ENCODE measurements around the gene MFAP4.

The MFAP4 gene

GRCh38 chr17:19345067-19345460, 41.9 kb downstream of the MFAP4 start:
- Histone ChIP-seq H3K4ac (ENCODE audit: low read depth in 1 of 2, low read length in 2 of 2) (no peak overlapping the region), H3K4me1 (ENCODE audit: control insufficient read depth, insufficient read depth, low read depth, low read length) (peaks cover 37% of the 10 kb centered on the region), H2BK120ac (ENCODE audit: low read depth, low read length) (no peak overlapping the region), H3K9ac (ENCODE audit: low read length) (no peak overlapping the region), H2BK15ac (ENCODE audit: low read depth, poor library complexity, severe bottlenecking) (no peak overlapping the region), H2AFZ (ENCODE audit: low read depth, low read length) (no peak overlapping the region), H3K27ac (ENCODE audit: low read length, poor library complexity, severe bottlenecking) (no peak overlapping the region), H3K36me3 (ENCODE audit: control insufficient read depth in 1 of 2, insufficient read depth in 2 of 2, low read depth in 1 of 2, low read length in 2 of 2) (peaks cover 0 to 24% of the 10 kb centered on the region in 2 experiments), H3K79me1 (replicated peaks; ENCODE audit: low read length, poor library complexity, severe bottlenecking) (no peaks in the 10 kb centered on the region), H4K91ac (ENCODE audit: low read length) (no peak overlapping the region), H2BK5ac (ENCODE audit: low read depth, low read length, poor library complexity, severe bottlenecking) (no peak overlapping the region), H3K23ac (ENCODE audit: low read length in 2 of 2) (no peak overlapping the region), H2BK12ac (ENCODE audit: low read length in 2 of 2) (no peak overlapping the region), H3K4me2 (ENCODE audit: low read length, poor library complexity, severe bottlenecking) (no peak overlapping the region), H3K9me3 (ENCODE audit: control insufficient read depth, low read length) (no peaks in the 10 kb centered on the region), H3K14ac (ENCODE audit: low read length in 2 of 2) (no peak overlapping the region), H4K8ac (ENCODE audit: low read length) (no peak overlapping the region), H3K27me3 (ENCODE audit: control insufficient read depth in 1 of 2, insufficient read depth in 1 of 2, low read length in 2 of 2) (no peaks in the 10 kb centered on the region), H3K4me3 (ENCODE audit: insufficient read depth in 1 of 2, low read depth in 1 of 2, low read length in 2 of 2) (no peak overlapping the region), H3K18ac (ENCODE audit: low read depth in 1 of 2, low read length in 2 of 2) (no peak overlapping the region), H2AK5ac (ENCODE audit: low read length, severe bottlenecking) (no peak overlapping the region)
- 96% methylated on average over 7 of the region's 7 CpGs for WGBS
- no peak for DNase-seq

GRCh38 chr17:19344311-19345066, 42.5 kb downstream of the MFAP4 start:
- no peaks in the 10 kb centered on the region for H3K79me1 ChIP-seq (replicated peaks; ENCODE audit: low read length, poor library complexity, severe bottlenecking)
- H4K91ac ChIP-seq (ENCODE audit: low read length) = no peak overlapping the region
- no peak overlapping the region for H2BK5ac ChIP-seq (ENCODE audit: low read depth, low read length, poor library complexity, severe bottlenecking)
- H2AFZ ChIP-seq (ENCODE audit: low read depth, low read length) = no peak overlapping the region
- H3K4me3 ChIP-seq (ENCODE audit: insufficient read depth in 1 of 2, low read depth in 1 of 2, low read length in 2 of 2) = no peak overlapping the region
- no peak overlapping the region for H3K18ac ChIP-seq (ENCODE audit: low read depth in 1 of 2, low read length in 2 of 2)
- H2BK120ac ChIP-seq (ENCODE audit: low read depth, low read length) = no peak overlapping the region
- DNase-seq = no peak
- H3K4ac ChIP-seq (ENCODE audit: low read depth in 1 of 2, low read length in 2 of 2) = no peak overlapping the region
- no peak overlapping the region for H4K8ac ChIP-seq (ENCODE audit: low read length)
- H3K36me3 ChIP-seq (ENCODE audit: control insufficient read depth in 1 of 2, insufficient read depth in 2 of 2, low read depth in 1 of 2, low read length in 2 of 2) = peaks cover 0 to 24% of the 10 kb centered on the region in 2 experiments
- H2BK12ac ChIP-seq (ENCODE audit: low read length in 2 of 2) = no peak overlapping the region
- no peak overlapping the region for H3K9ac ChIP-seq (ENCODE audit: low read length)
- WGBS = 98% methylated on average over 39 of the region's 40 CpGs
- peak overlapping the region; percentile 60 for H2BK15ac ChIP-seq (ENCODE audit: low read depth, poor library complexity, severe bottlenecking)
- H3K27ac ChIP-seq (ENCODE audit: low read length, poor library complexity, severe bottlenecking) = no peak overlapping the region
- H3K4me2 ChIP-seq (ENCODE audit: low read length, poor library complexity, severe bottlenecking) = no peak overlapping the region
- no peak overlapping the region for H2AK5ac ChIP-seq (ENCODE audit: low read length, severe bottlenecking)
- H3K27me3 ChIP-seq (ENCODE audit: control insufficient read depth in 1 of 2, insufficient read depth in 1 of 2, low read length in 2 of 2) = no peaks in the 10 kb centered on the region
- no peak overlapping the region for H3K23ac ChIP-seq (ENCODE audit: low read length in 2 of 2)
- peaks cover 38% of the 10 kb centered on the region for H3K4me1 ChIP-seq (ENCODE audit: control insufficient read depth, insufficient read depth, low read depth, low read length)
- H3K14ac ChIP-seq (ENCODE audit: low read length in 2 of 2) = no peak overlapping the region
- H3K9me3 ChIP-seq (ENCODE audit: control insufficient read depth, low read length) = no peaks in the 10 kb centered on the region

GRCh38 chr17:19343671-19344151, 43.3 kb downstream of the MFAP4 start:
- no peak overlapping the region for H2AFZ ChIP-seq (ENCODE audit: low read depth, low read length)
- H2AK5ac ChIP-seq (ENCODE audit: low read length, severe bottlenecking) = peak overlapping the region; percentile 44
- H3K4me1 ChIP-seq (ENCODE audit: control insufficient read depth, insufficient read depth, low read depth, low read length) = peaks cover 36% of the 10 kb centered on the region
- H2BK15ac ChIP-seq (ENCODE audit: low read depth, poor library complexity, severe bottlenecking) = peak overlapping the region; percentile 60
- no peaks in the 10 kb centered on the region for H3K79me1 ChIP-seq (replicated peaks; ENCODE audit: low read length, poor library complexity, severe bottlenecking)
- H3K4me3 ChIP-seq (ENCODE audit: insufficient read depth in 1 of 2, low read depth in 1 of 2, low read length in 2 of 2) = no peak overlapping the region
- no peak overlapping the region for H3K14ac ChIP-seq (ENCODE audit: low read length in 2 of 2)
- H3K9me3 ChIP-seq (ENCODE audit: control insufficient read depth, low read length) = no peaks in the 10 kb centered on the region
- no peak for DNase-seq
- 96% methylated on average over 12 of the region's 13 CpGs for WGBS
- peak overlapping the region in 1 of 2 experiments; percentile 5 for H3K18ac ChIP-seq (ENCODE audit: low read depth in 1 of 2, low read length in 2 of 2)
- H3K27me3 ChIP-seq (ENCODE audit: control insufficient read depth in 1 of 2, insufficient read depth in 1 of 2, low read length in 2 of 2) = no peaks in the 10 kb centered on the region
- no peak overlapping the region for H2BK120ac ChIP-seq (ENCODE audit: low read depth, low read length)
- no peak overlapping the region for H3K9ac ChIP-seq (ENCODE audit: low read length)
- H3K4me2 ChIP-seq (ENCODE audit: low read length, poor library complexity, severe bottlenecking) = no peak overlapping the region
- no peak overlapping the region for H3K4ac ChIP-seq (ENCODE audit: low read depth in 1 of 2, low read length in 2 of 2)
- H3K27ac ChIP-seq (ENCODE audit: low read length, poor library complexity, severe bottlenecking) = no peak overlapping the region
- H3K23ac ChIP-seq (ENCODE audit: low read length in 2 of 2) = no peak overlapping the region
- no peak overlapping the region for H2BK5ac ChIP-seq (ENCODE audit: low read depth, low read length, poor library complexity, severe bottlenecking)
- H4K8ac ChIP-seq (ENCODE audit: low read length) = no peak overlapping the region
- no peak overlapping the region for H2BK12ac ChIP-seq (ENCODE audit: low read length in 2 of 2)
- peaks cover 0 to 21% of the 10 kb centered on the region in 2 experiments for H3K36me3 ChIP-seq (ENCODE audit: control insufficient read depth in 1 of 2, insufficient read depth in 2 of 2, low read depth in 1 of 2, low read length in 2 of 2)
- peak overlapping the region; percentile 59 for H4K91ac ChIP-seq (ENCODE audit: low read length)

- H3K27ac ChIP-seq (ENCODE audit: low read length, poor library complexity, severe bottlenecking) = no peak overlapping the region
- WGBS = 97% methylated on average over 7 of the region's 7 CpGs
These were observed 43.7 kb downstream of the MFAP4 start for GRCh38 chr17:19343256-19343630.

More at GRCh38 chr17:19343256-19343630, 43.7 kb downstream of the MFAP4 start:
- Histone ChIP-seq H2BK5ac (ENCODE audit: low read depth, low read length, poor library complexity, severe bottlenecking) (no peak overlapping the region), H4K8ac (ENCODE audit: low read length) (no peak overlapping the region), H3K9ac (ENCODE audit: low read length) (no peak overlapping the region), H3K79me1 (replicated peaks; ENCODE audit: low read length, poor library complexity, severe bottlenecking) (no peaks in the 10 kb centered on the region), H2AK5ac (ENCODE audit: low read length, severe bottlenecking) (peak overlapping the region; percentile 42), H3K4me1 (ENCODE audit: control insufficient read depth, insufficient read depth, low read depth, low read length) (peaks cover 36% of the 10 kb centered on the region), H2BK15ac (ENCODE audit: low read depth, poor library complexity, severe bottlenecking) (no peak overlapping the region), H3K14ac (ENCODE audit: low read length in 2 of 2) (no peak overlapping the region), H4K91ac (ENCODE audit: low read length) (no peak overlapping the region), H3K23ac (ENCODE audit: low read length in 2 of 2) (no peak overlapping the region), H3K4me2 (ENCODE audit: low read length, poor library complexity, severe bottlenecking) (no peak overlapping the region), H2BK120ac (ENCODE audit: low read depth, low read length) (no peak overlapping the region), H3K9me3 (ENCODE audit: control insufficient read depth, low read length) (no peaks in the 10 kb centered on the region), H2BK12ac (ENCODE audit: low read length in 2 of 2) (no peak overlapping the region), H3K4me3 (ENCODE audit: insufficient read depth in 1 of 2, low read depth in 1 of 2, low read length in 2 of 2) (no peak overlapping the region), H3K4ac (ENCODE audit: low read depth in 1 of 2, low read length in 2 of 2) (no peak overlapping the region), H3K18ac (ENCODE audit: low read depth in 1 of 2, low read length in 2 of 2) (no peak overlapping the region), H3K27me3 (ENCODE audit: control insufficient read depth in 1 of 2, insufficient read depth in 1 of 2, low read length in 2 of 2) (no peaks in the 10 kb centered on the region), H3K36me3 (ENCODE audit: control insufficient read depth in 1 of 2, insufficient read depth in 2 of 2, low read depth in 1 of 2, low read length in 2 of 2) (peaks cover 0 to 20% of the 10 kb centered on the region in 2 experiments), H2AFZ (ENCODE audit: low read depth, low read length) (no peak overlapping the region)
- DNase-seq = no peak

All from mesenchymal stem cell (in vitro differentiated cells and primary cell).